ENCODE data around the gene MARCHF4. TPM values are rescaled to one million over a fixed set of nuclear protein-coding genes. Genes with fewer than 3 reads are reported as not detected.

MARCHF4 gene
- total and polyA plus RNA-seq, 9 of the 15 experiments (the other 6 are each of a cell fraction or from before 2014, with no cell fraction given): 0.05 TPM; not detected in 8

GRCh38 chr2:216391401-216391800 lies 19.1 kb upstream of the MARCHF4 start (continued):
- TF ChIP-seq, protein P1, sequence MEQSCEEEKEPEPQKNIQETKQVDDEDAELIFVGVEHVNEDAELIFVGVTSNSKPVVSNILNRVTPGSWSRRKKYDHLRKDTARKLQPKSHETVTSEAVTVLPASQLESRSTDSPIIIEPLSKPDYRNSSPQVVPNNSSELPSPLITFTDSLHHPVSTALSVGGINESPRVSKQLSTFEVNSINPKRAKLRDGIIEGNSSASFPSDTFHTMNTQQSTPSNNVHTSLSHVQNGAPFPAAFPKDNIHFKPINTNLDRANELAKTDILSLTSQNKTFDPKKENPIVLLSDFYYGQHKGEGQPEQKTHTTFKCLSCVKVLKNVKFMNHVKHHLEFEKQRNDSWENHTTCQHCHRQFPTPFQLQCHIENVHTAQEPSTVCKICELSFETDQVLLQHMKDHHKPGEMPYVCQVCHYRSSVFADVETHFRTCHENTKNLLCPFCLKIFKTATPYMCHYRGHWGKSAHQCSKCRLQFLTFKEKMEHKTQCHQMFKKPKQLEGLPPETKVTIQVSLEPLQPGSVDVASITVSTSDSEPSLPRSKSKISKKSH (CRISPR knock-in tag; IDR thresholded peaks at IDR 0.05): no peak
- TF ChIP-seq NONO (IDR thresholded peaks at IDR 0.05; ENCODE audit: low read depth in 2 of 2, low read length in 1 of 2) (no peak), ATF7 (IDR thresholded peaks at IDR 0.05) (no peak), ZBTB12 (CRISPR knock-in tag; IDR thresholded peaks at IDR 0.05) (no peak), CCNT2 (IDR thresholded peaks at IDR 0.05; ENCODE audit: borderline replicate concordance, extremely low read depth, insufficient read length, low read depth, low read length) (no peak), JUND (IDR thresholded peaks at IDR 0.05; ENCODE audit: borderline replicate concordance, low read depth, low read length) (peak; percentile 56), JUND (tag; IDR thresholded peaks at IDR 0.05; ENCODE audit: borderline replicate concordance, low read depth, low read length) (no peak), TSC22D4 (tag; IDR thresholded peaks at IDR 0.05) (no peak)

DNA sequence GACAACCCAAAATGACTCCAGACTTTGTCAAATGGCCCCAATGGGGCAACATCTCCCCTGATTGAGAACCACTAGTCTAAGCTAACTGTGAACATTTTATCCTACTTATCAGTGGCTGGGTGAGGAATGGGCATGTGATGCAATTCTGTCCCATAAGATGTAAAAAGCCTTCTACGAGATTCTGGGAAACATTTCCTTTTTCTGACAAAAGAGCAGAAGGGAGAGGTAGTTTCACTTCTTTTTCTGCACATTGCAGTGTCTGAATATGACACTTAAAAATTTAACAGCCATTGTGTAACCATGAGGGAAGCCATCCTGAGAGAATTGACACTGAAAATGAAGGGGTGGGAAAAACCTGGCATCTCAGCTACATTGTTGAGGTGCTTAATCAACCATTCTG lies 17.3 kb upstream of the MARCHF4 start:
- no peak overlapping the region for H2AFZ ChIP-seq (ENCODE audit: low read depth, low read length)
- H3K36me3 ChIP-seq (ENCODE audit: control insufficient read depth, insufficient read depth, low read length): no peaks in the 10 kb centered on the region
- H3K4me1 ChIP-seq (replicated peaks in 1 of 2; ENCODE audit: control insufficient read depth in 2 of 2, insufficient read depth in 2 of 2, low read length in 2 of 2): peaks cover 9 to 13% of the 10 kb centered on the region in 2 experiments; a peak in 3 of 5 replicates
- CTCF ChIA-PET (ENCODE audit: low intra/inter-chr PET ratio): no interaction called here
- H3K9ac ChIP-seq (ENCODE audit: insufficient read depth in 1 of 2, low read depth in 2 of 2, low read length in 2 of 2): no peak overlapping the region
- FAIRE-seq: no peak
- WGBS (ENCODE audit: insufficient coverage, low coverage, missing lambda C conversion rate): 0% methylated on average over 1 of the region's 1 CpG
- H3K4me2 ChIP-seq (ENCODE audit: insufficient read depth, low read length): no peak overlapping the region
- H3K27me3 ChIP-seq (ENCODE audit: control insufficient read depth in 2 of 2, insufficient read depth in 2 of 2, low read length in 2 of 2): no peaks in the 10 kb centered on the region
- POLR2A ChIA-PET: interaction anchor here (0.5 kb wide), 1 partner anchor 584 kb away, joined by 3 read pairs; no protein-coding TSS in a partner anchor
- H3K4me3 ChIP-seq: no peak overlapping the region
- H4K20me1 ChIP-seq (replicated peaks; ENCODE audit: control insufficient read depth, insufficient read depth, low read length): no peaks in the 10 kb centered on the region
- DNase-seq (ENCODE audit: extremely low read depth in 1 of 4, low spot score in 3 of 4): no peak
- intact Hi-C loops (cut with micrococcal nuclease) (no loop called here), in situ Hi-C loops (cut with MboI) (no loop called here)
- H3K9me3 ChIP-seq (replicated peaks; ENCODE audit: control insufficient read depth, insufficient read depth, low read depth, low read length): no peaks in the 10 kb centered on the region
- H3K9me1 ChIP-seq (ENCODE audit: control insufficient read depth, insufficient read depth, low read length): no peaks in the 10 kb centered on the region
- no TSS peak for BruUV-seq (replicated peaks)
- ATAC-seq: no peak; the same call in 2 of the 3 replicates
- no peak overlapping the region for H3K27ac ChIP-seq (ENCODE audit: extremely low read depth, low read depth, low read length)
- H3K79me2 ChIP-seq (ENCODE audit: control insufficient read depth, insufficient read depth, low read length): no peaks in the 10 kb centered on the region
- TF ChIP-seq ELF4 (CRISPR knock-in tag; IDR thresholded peaks at IDR 0.05) (no peak), SRSF3 (IDR thresholded peaks at IDR 0.05; ENCODE audit: insufficient read depth, low read length) (no peak), KDM1A (IDR thresholded peaks at IDR 0.05) (no peak), CEBPB (tag; IDR thresholded peaks at IDR 0.05) (peak; percentile 41), ZBTB1 (CRISPR knock-in tag; IDR thresholded peaks at IDR 0.05; ENCODE audit: borderline replicate concordance, low read depth) (no peak), HNRNPUL1 (IDR thresholded peaks at IDR 0.05; ENCODE audit: low read length) (no peak), RBM14 (IDR thresholded peaks at IDR 0.05; ENCODE audit: borderline replicate concordance, insufficient read depth, low read depth, low read length) (no peak), SLC30A9 (CRISPR knock-in tag; IDR thresholded peaks at IDR 0.05) (no peak), ATF7 (IDR thresholded peaks at IDR 0.05) (0 out of 2 replicates have a peak, but pooled peaks have one; percentile 23), CEBPG (CRISPR knock-in tag; IDR thresholded peaks at IDR 0.05) (peak; percentile 48), CEBPG (tag; conservative IDR thresholded peaks at IDR 0.05 in 1 of 2, IDR thresholded peaks at IDR 0.05 in 1 of 2) (peak; percentile 82 to 93)

Measured in K562 (cell line).